Tibial nerve (tissue), 4 donors: ENCODE results near the gene GSC2. TPM values are rescaled to one million over a fixed set of nuclear protein-coding genes. Genes with fewer than 3 reads are reported as not detected.

Experiments used
- DNase-seq, 2 donors: peaks; one replicate each; pipeline ENCODE4 v3.0.0-alpha.2; 2019; ENCODE audit warnings: low spot score in 2 of 2
- H3K27ac ChIP-seq, 4 donors: fragments of 200-600 bp; sonication (generic) in 3 of 4; one replicate each; pipeline ENCODE4 v1.5.1; 2017 to 2019; ENCODE audit warnings: mild to moderate bottlenecking in 1 of 4
- H3K27me3 ChIP-seq, 2 donors: fragments of 200-600 bp; sonication (generic) in 1 of 2; one replicate each; pipeline versions ENCODE4 v1.5.1 to v1.6.0; 2017 to 2019
- H3K36me3 ChIP-seq, 3 donors: fragments of 200-600 bp; sonication (generic); one replicate each; pipeline ENCODE4 v1.5.1; 2018 to 2019
- H3K4me1 ChIP-seq, 4 donors: fragments of 200-600 bp; sonication (generic) in 3 of 4; one replicate each; pipeline ENCODE4 v1.5.1; 2017 to 2019
- H3K4me3 ChIP-seq, 4 donors: fragments of 200-600 bp; sonication (generic) in 3 of 4; one replicate each; pipeline ENCODE4 v1.5.1; 2017 to 2019; ENCODE audit warnings: mild to moderate bottlenecking in 1 of 4, moderate library complexity in 1 of 4
- H3K9me3 ChIP-seq, 4 donors: fragments of 200-600 bp; sonication (generic) in 3 of 4; one replicate each; pipeline ENCODE4 v1.5.1; 2017 to 2019
- CTCF ChIP-seq, 5 experiments: fragments of 200-600 bp in 3 of 5; fragments of 450-650 bp in 2 of 5; sonication (generic) in 3 of 5; IDR thresholded peaks; one replicate each; pipeline ENCODE4 v1.5.1; 2016 to 2019; ENCODE audit warnings: antibody characterized with exemption in 5 of 5, mild to moderate bottlenecking in 3 of 5, moderate library complexity in 2 of 5
- EP300 ChIP-seq, 2 donors: sonication (generic); formaldehyde crosslinking; IDR thresholded peaks; one replicate each; pipeline ENCODE4 v1.6.1; 2017; ENCODE audit warnings: antibody characterized with exemption in 2 of 2, mild to moderate bottlenecking in 1 of 2
- POLR2A ChIP-seq, 2 donors: fragments of 450-650 bp; IDR thresholded peaks; one replicate each; pipeline ENCODE4 v1.6.1; 2017; ENCODE audit warnings: antibody characterized with exemption in 2 of 2, mild to moderate bottlenecking in 2 of 2, moderate library complexity in 2 of 2
- WGBS, 2 donors: methylation state at CpG; one replicate each; pipeline ENCODE4 v1.1.5; 2018; 5-methylcytosine and 5-hydroxymethylcytosine counted together
- total RNA-seq, 4 donors: library from RNA; depleted of rRNA; stranded (reverse); fragments of >200 nt; gene quantifications; one replicate each; pipeline ENCODE4 v1.1.0, GENCODE V29; 2016

Gene GSC2
- total RNA-seq, 4 donors from 2014 or later = not detected

GRCh38 chr22:19184276-19184997 is 34.3 kb upstream of the GSC2 start:
- 90 to 92% methylated on average over 17 to 20 of the region's 20 CpGs for WGBS, 2 donors
- DNase-seq = no peak
- peaks cover 0 to 9% (median 0%) of the 10 kb centered on the region in 4 donors for H3K4me1 ChIP-seq
- TF ChIP-seq CTCF (IDR thresholded peaks at IDR 0.05) = no peak
- H3K4me3 ChIP-seq = no peak overlapping the region
- H3K9me3 ChIP-seq = no peaks in the 10 kb centered on the region
- H3K36me3 ChIP-seq = peaks cover 0 to 16% (median 0%) of the 10 kb centered on the region in 3 donors
- H3K27me3 ChIP-seq = no peaks in the 10 kb centered on the region
- peak overlapping the region in 2 of 4 donors; percentile 42 to 55 for H3K27ac ChIP-seq

- WGBS, 2 donors = 82 to 93% methylated on average over 6 to 7 of the region's 9 CpGs
- no peak overlapping the region for H3K4me3 ChIP-seq
- H3K9me3 ChIP-seq = no peaks in the 10 kb centered on the region
- no peak overlapping the region for H3K27ac ChIP-seq
- TF ChIP-seq CTCF (IDR thresholded peaks at IDR 0.05) (no peak), POLR2A (IDR thresholded peaks at IDR 0.05) (no peak), EP300 (IDR thresholded peaks at IDR 0.05) (no peak)
- peaks cover 0 to 16% (median 0%) of the 10 kb centered on the region in 3 donors for H3K36me3 ChIP-seq
- DNase-seq = no peak
- no peaks in the 10 kb centered on the region for H3K27me3 ChIP-seq
- H3K4me1 ChIP-seq = peaks cover 0 to 15% (median 0%) of the 10 kb centered on the region in 4 donors
These were observed 33.1 kb upstream of the GSC2 start for GRCh38 chr22:19183216-19183615.

GRCh38 chr22:19182472-19183157 is 32.5 kb upstream of the GSC2 start:
- H3K27ac ChIP-seq = no peak overlapping the region
- 62 to 64% methylated on average over 8 of the region's 9 CpGs for WGBS, 2 donors
- TF ChIP-seq EP300 (IDR thresholded peaks at IDR 0.05) (no peak), POLR2A (IDR thresholded peaks at IDR 0.05) (no peak), CTCF (IDR thresholded peaks at IDR 0.05) (no peak)

GRCh38 chr22:19181786-19182471 is 31.8 kb upstream of the GSC2 start:
- Histone ChIP-seq H3K27me3 (no peaks in the 10 kb centered on the region), H3K27ac (no peak overlapping the region), H3K36me3 (peaks cover 0 to 5% (median 0%) of the 10 kb centered on the region in 3 donors), H3K4me1 (peaks cover 0 to 26% (median 10%) of the 10 kb centered on the region in 4 donors), H3K4me3 (no peak overlapping the region), H3K9me3 (no peaks in the 10 kb centered on the region)
- DNase-seq = no peak
- 58 to 61% methylated on average over 5 to 9 of the region's 12 CpGs for WGBS, 2 donors
- no peak for TF ChIP-seq EP300 (IDR thresholded peaks at IDR 0.05)

More at GRCh38 chr22:19182472-19183157, 32.5 kb upstream of the GSC2 start:
- Histone ChIP-seq H3K4me1 (peaks cover 0 to 19% (median 3%) of the 10 kb centered on the region in 4 donors), H3K4me3 (no peak overlapping the region), H3K9me3 (no peaks in the 10 kb centered on the region), H3K36me3 (peaks cover 0 to 10% (median 0%) of the 10 kb centered on the region in 3 donors), H3K27me3 (no peaks in the 10 kb centered on the region)
- DNase-seq = no peak

GRCh38 chr22:19180740-19181410 is 30.8 kb upstream of the GSC2 start:
- no peak for TF ChIP-seq CTCF (IDR thresholded peaks at IDR 0.05)
- TF ChIP-seq EP300 (IDR thresholded peaks at IDR 0.05) = no peak
- no peak for TF ChIP-seq POLR2A (IDR thresholded peaks at IDR 0.05)
- no peak for DNase-seq
- Histone ChIP-seq H3K9me3 (no peaks in the 10 kb centered on the region), H3K36me3 (peaks cover 0 to 11% (median 0%) of the 10 kb centered on the region in 3 donors), H3K4me3 (no peak overlapping the region), H3K4me1 (peaks cover 0 to 36% (median 15%) of the 10 kb centered on the region in 4 donors), H3K27ac (no peak overlapping the region), H3K27me3 (no peaks in the 10 kb centered on the region)
- 89 to 93% methylated on average over 8 to 11 of the region's 11 CpGs for WGBS, 2 donors
